HepG2 (cell line): ENCODE measurements around the gene PPP4C. TPM values are rescaled to one million over a fixed set of nuclear protein-coding genes. Genes with fewer than 3 reads are reported as not detected.

Source experiments
- DPF2 ChIP-seq: sonication (generic); formaldehyde crosslinking; IDR thresholded peaks from 2 replicates; pipeline ENCODE4 v1.4.0; 2020; ENCODE audit warnings: mild to moderate bottlenecking, low read depth, missing genetic modification reagents, borderline replicate concordance
- EHMT2 ChIP-seq: fragments of 200-600 bp; sonication (generic); IDR thresholded peaks from 2 replicates; pipeline ENCODE4 v1.7.0; 2017; ENCODE audit warnings: antibody characterized with exemption, low read depth, low read length, borderline replicate concordance
- GATA4 ChIP-seq: sonication (generic); IDR thresholded peaks from 2 replicates; pipeline ENCODE4 v1.6.1; 2016; ENCODE audit warnings: antibody characterized with exemption, low read depth, borderline replicate concordance
- HOXA3 ChIP-seq: sonication (generic); formaldehyde crosslinking; IDR thresholded peaks from 2 replicates; pipeline ENCODE4 v1.5.0; 2020; ENCODE audit warnings: missing genetic modification reagents
- KAT7 ChIP-seq: IDR thresholded peaks from 2 replicates; pipeline ENCODE4 v1.6.1; 2018; ENCODE audit warnings: borderline replicate concordance, missing compliant biosample characterization
- MXI1 ChIP-seq: IDR thresholded peaks from 3 replicates; pipeline ENCODE4 v1.6.1; 2012; ENCODE audit warnings: low read depth, low read length, inconsistent platforms, borderline replicate concordance
- NFIB ChIP-seq: sonication (generic); formaldehyde crosslinking; IDR thresholded peaks from 2 replicates; pipeline ENCODE4 v1.9.0; 2021; ENCODE audit warnings: missing genetic modification reagents, mild to moderate bottlenecking, borderline replicate concordance
- RARG ChIP-seq: sonication (generic); formaldehyde crosslinking; IDR thresholded peaks from 2 replicates; pipeline ENCODE4 v1.4.0; 2020; ENCODE audit warnings: low read depth, mild to moderate bottlenecking, missing genetic modification reagents
- TBL1XR1 ChIP-seq: fragments of 150-350 bp; IDR thresholded peaks from 2 replicates; pipeline ENCODE4 v1.6.1; 2014; ENCODE audit warnings: borderline replicate concordance, low read length; ENCODE audit not compliant: partially characterized antibody
- TBP ChIP-seq: sonication (generic); formaldehyde crosslinking; IDR thresholded peaks from 2 replicates; pipeline ENCODE4 v1.5.0; 2020; ENCODE audit warnings: missing genetic modification reagents
- ZC3H13 ChIP-seq: sonication (generic); formaldehyde crosslinking; IDR thresholded peaks from 2 replicates; pipeline ENCODE4 v1.8.1; 2023; ENCODE audit warnings: mild to moderate bottlenecking, missing genetic modification reagents, moderate library complexity
- ZNF24 ChIP-seq: fragments of 450-650 bp; IDR thresholded peaks from 2 replicates; pipeline ENCODE4 v1.6.1; 2017; ENCODE audit warnings: antibody characterized with exemption, mild to moderate bottlenecking
- ZNF672 ChIP-seq: sonication (generic); formaldehyde crosslinking; IDR thresholded peaks from 2 replicates; pipeline ENCODE4 v1.8.1; 2022; ENCODE audit warnings: missing genetic modification reagents
- ZNF724P ChIP-seq: sonication (generic); formaldehyde crosslinking; IDR thresholded peaks from 2 replicates; pipeline ENCODE4 v1.8.0; 2022; ENCODE audit warnings: missing genetic modification reagents, borderline replicate concordance
- ZNF766 ChIP-seq: sonication (generic); formaldehyde crosslinking; IDR thresholded peaks from 2 replicates; pipeline ENCODE4 v1.5.0; 2020; ENCODE audit warnings: missing genetic modification reagents, borderline replicate concordance
- ZSCAN20 ChIP-seq: sonication (generic); formaldehyde crosslinking; IDR thresholded peaks from 2 replicates; pipeline ENCODE4 v1.4.0; 2020; ENCODE audit warnings: missing genetic modification reagents, mild to moderate bottlenecking, borderline replicate concordance
- ZSCAN9 ChIP-seq: IDR thresholded peaks from 2 replicates; pipeline ENCODE4 v1.6.1; 2016; ENCODE audit warnings: borderline replicate concordance
- polyA plus RNA-seq, 8 experiments: library from polyadenylated mRNA; depleted of rRNA in 3 of 8; stranded (reverse) in 7 of 8; unstranded in 1 of 8; fragments of >200 nt; fragmentation: Illumina TruSeq in 4 of 8; extraction: Trizol in 4 of 8; gene quantifications; 2 replicates each; pipeline versions ENCODE4 v1.2.1 to v1.2.3, GENCODE V29; 2011 to 2016; ENCODE audit warnings: low read depth in 4 of 8, missing spikeins in 1 of 8, mixed read lengths in 1 of 8; ENCODE audit not compliant: insufficient read depth in 1 of 8
- total RNA-seq, 5 experiments: library from RNA; depleted of rRNA; stranded (reverse); fragments of >200 nt; fragmentation: Illumina TruSeq; extraction: Trizol; gene quantifications; 2 replicates each; pipeline ENCODE4 v1.2.3, GENCODE V29; 2016; ENCODE audit warnings: low read depth in 1 of 5
- TF ChIP-seq, protein P1 (sequence below): sonication (generic); formaldehyde crosslinking; IDR thresholded peaks from 2 replicates; pipeline ENCODE4 v1.4.0; 2020; ENCODE audit warnings: mild to moderate bottlenecking, missing genetic modification reagents, borderline replicate concordance
- TF ChIP-seq, protein P2 (sequence below): sonication (generic); formaldehyde crosslinking; IDR thresholded peaks from 2 replicates; pipeline ENCODE4 v1.5.0; 2020; ENCODE audit warnings: missing genetic modification reagents, mild to moderate bottlenecking, borderline replicate concordance
- TF ChIP-seq, protein P3 (sequence below): sonication (generic); formaldehyde crosslinking; IDR thresholded peaks from 2 replicates; pipeline ENCODE4 v1.5.0; 2020; ENCODE audit warnings: mild to moderate bottlenecking, missing genetic modification reagents
- TF ChIP-seq, protein P4 (sequence below): sonication (generic); formaldehyde crosslinking; conservative IDR thresholded peaks from 2 replicates; pipeline ENCODE4 v1.4.0; 2020; ENCODE audit warnings: mild to moderate bottlenecking, missing genetic modification reagents, moderate library complexity

PPP4C gene
- total and polyA plus RNA-seq, 2 of the 13 experiments (the other 11 are each of a cell fraction or from before 2014, with no cell fraction given) = 176 to 220 TPM

DNA sequence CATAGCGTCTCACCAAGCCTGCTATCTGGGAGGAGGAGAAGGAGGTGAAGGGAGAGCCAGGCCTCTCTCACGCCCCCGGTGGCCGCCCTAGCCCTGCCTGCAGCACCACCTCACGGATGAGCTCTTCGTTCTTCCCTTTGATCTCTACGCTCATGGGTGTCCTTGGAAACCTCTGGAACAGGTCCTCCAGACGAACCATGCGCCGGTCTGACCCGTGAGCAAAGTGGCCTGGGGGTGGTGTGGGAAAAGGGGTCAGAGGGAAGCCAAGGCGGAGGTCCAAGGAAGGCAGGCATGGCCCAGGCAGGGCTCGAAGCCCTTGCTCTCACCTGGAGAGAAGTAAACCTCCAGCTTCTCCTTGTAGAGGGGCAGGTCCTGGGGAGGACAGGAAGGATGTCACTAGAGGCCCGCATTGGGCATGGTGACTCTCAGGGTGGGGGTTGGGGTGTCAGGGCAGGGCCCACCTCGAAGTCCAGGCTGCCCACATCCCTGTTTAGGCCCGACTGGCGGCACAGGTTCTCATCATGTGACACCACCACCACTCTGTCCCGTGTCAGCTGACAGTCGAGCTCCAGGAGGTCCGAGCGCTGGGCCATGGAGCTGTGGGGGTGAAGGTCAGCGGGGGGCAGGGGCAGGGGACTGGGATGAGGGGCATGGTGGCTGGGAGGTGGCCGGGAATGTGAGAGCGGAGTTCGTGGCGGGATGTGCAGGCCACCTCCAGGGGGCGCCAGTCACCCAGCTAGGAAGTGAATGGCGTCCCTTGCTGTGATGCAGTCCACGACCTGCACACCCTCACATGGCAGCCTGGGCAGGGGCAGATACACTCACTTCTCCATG is 36.6 kb downstream of the PPP4C start (continued):
- TF ChIP-seq RARG (CRISPR knock-in tag) (no peak), TBP (CRISPR knock-in tag) (no peak), DPF2 (peak; percentile 59; the same call in 1 of the 2 replicates), ZNF724P (CRISPR knock-in tag) (peak; percentile 64), ZSCAN9 (CRISPR knock-in tag) (no peak), ZNF766 (CRISPR knock-in tag) (no peak), HOXA3 (CRISPR knock-in tag) (peak; percentile 76), MXI1 (peak; percentile 54; the same call in 1 of the 3 replicates), ZNF24 (no peak), ZC3H13 (peak; percentile 26; the same call in 1 of the 2 replicates), ZNF672 (CRISPR knock-in tag) (no peak), KAT7 (CRISPR knock-in tag) (no peak; the same call in 1 of the 2 replicates), EHMT2 (no peak), GATA4 (no peak), TBL1XR1 (no peak), NFIB (CRISPR knock-in tag) (no peak), ZSCAN20 (no peak)
- TF ChIP-seq, protein P1, sequence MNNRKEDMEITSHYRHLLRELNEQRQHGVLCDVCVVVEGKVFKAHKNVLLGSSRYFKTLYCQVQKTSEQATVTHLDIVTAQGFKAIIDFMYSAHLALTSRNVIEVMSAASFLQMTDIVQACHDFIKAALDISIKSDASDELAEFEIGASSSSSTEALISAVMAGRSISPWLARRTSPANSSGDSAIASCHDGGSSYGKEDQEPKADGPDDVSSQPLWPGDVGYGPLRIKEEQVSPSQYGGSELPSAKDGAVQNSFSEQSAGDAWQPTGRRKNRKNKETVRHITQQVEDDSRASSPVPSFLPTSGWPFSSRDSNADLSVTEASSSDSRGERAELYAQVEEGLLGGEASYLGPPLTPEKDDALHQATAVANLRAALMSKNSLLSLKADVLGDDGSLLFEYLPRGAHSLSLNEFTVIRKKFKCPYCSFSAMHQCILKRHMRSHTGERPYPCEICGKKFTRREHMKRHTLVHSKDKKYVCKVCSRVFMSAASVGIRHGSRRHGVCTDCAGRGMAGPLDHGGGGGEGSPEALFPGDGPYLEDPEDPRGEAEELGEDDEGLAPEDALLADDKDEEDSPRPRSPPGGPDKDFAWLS = 0 out of 2 replicates have a peak, but pooled peaks have one; percentile 69
- TF ChIP-seq, protein P2, sequence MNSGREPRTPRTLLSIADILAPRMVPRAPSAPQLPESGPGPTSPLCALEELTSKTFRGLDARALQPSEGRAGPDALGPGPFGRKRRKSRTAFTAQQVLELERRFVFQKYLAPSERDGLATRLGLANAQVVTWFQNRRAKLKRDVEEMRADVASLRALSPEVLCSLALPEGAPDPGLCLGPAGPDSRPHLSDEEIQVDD = peak; percentile 84; the same call in 1 of the 2 replicates
- TF ChIP-seq, protein P3, sequence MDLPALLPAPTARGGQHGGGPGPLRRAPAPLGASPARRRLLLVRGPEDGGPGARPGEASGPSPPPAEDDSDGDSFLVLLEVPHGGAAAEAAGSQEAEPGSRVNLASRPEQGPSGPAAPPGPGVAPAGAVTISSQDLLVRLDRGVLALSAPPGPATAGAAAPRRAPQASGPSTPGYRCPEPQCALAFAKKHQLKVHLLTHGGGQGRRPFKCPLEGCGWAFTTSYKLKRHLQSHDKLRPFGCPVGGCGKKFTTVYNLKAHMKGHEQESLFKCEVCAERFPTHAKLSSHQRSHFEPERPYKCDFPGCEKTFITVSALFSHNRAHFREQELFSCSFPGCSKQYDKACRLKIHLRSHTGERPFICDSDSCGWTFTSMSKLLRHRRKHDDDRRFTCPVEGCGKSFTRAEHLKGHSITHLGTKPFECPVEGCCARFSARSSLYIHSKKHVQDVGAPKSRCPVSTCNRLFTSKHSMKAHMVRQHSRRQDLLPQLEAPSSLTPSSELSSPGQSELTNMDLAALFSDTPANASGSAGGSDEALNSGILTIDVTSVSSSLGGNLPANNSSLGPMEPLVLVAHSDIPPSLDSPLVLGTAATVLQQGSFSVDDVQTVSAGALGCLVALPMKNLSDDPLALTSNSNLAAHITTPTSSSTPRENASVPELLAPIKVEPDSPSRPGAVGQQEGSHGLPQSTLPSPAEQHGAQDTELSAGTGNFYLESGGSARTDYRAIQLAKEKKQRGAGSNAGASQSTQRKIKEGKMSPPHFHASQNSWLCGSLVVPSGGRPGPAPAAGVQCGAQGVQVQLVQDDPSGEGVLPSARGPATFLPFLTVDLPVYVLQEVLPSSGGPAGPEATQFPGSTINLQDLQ = peak; percentile 92
- TF ChIP-seq, protein P4, sequence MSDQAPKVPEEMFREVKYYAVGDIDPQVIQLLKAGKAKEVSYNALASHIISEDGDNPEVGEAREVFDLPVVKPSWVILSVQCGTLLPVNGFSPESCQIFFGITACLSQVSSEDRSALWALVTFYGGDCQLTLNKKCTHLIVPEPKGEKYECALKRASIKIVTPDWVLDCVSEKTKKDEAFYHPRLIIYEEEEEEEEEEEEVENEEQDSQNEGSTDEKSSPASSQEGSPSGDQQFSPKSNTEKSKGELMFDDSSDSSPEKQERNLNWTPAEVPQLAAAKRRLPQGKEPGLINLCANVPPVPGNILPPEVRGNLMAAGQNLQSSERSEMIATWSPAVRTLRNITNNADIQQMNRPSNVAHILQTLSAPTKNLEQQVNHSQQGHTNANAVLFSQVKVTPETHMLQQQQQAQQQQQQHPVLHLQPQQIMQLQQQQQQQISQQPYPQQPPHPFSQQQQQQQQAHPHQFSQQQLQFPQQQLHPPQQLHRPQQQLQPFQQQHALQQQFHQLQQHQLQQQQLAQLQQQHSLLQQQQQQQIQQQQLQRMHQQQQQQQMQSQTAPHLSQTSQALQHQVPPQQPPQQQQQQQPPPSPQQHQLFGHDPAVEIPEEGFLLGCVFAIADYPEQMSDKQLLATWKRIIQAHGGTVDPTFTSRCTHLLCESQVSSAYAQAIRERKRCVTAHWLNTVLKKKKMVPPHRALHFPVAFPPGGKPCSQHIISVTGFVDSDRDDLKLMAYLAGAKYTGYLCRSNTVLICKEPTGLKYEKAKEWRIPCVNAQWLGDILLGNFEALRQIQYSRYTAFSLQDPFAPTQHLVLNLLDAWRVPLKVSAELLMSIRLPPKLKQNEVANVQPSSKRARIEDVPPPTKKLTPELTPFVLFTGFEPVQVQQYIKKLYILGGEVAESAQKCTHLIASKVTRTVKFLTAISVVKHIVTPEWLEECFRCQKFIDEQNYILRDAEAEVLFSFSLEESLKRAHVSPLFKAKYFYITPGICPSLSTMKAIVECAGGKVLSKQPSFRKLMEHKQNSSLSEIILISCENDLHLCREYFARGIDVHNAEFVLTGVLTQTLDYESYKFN (CRISPR knock-in tag) = peak; percentile 79
